Activated CD4-positive, alpha-beta T cell treated with anti-CD3 and anti-CD28 coated beads, Interleukin-2, Interleukin-4, amounts not matched to agents 100 ng/mL and 50 ng/mL, durations not matched to agents 16 hours and 8 hours (primary cell): Measurements from ENCODE around the gene RSPH1.

Experiments
- DNase-seq: peaks from one replicate; pipeline ENCODE4 v3.0.0-alpha.2; 2020; ENCODE audit warnings: low spot score

Gene RSPH1

DNA sequence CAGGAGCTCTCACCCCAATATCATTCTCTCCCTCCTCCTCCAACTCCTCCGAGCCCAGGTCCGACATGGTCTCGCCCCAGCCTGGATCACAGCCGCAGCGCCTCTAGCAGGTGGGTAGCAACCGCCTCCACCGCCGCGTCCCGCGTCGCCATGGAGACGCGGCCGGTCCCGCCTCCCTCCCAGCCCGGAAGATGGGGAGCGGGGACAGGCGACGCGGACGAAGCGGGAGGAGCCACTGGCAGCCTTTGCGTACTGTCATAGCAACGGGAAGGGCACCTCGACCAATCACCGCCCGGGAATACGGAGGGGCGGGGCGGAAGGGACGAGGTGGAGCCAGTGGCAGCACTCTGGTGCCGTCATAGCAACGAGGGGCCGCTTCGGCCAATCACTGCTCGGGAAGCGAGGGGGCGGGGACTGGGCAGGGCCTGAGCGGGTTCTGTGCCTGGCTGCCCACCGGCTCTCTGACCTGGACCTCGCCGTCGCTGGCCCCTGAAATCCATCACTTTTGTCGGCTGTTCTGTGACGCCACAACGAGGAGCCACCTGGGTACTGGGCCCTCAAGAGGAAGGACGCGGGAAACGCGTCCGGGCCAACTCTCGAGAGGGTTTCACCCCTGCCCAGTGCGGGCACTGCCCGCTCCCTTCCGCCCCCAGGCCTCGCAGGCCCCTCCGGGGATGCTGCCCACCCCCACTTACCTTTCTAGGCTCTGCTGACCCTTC is at the start of gene RSPH1:
RSPH1 (minus strand) TSS at position 105 of the 719 bp plus-strand sequence; CDS start at position 67, 38 bp downstream.
- peak; percentile 99 for DNase-seq

- no peak for DNase-seq
Measured at GRCh38 chr21:42545745-42546144, 49.7 kb upstream of the RSPH1 start.

- no peak for DNase-seq
Measured at GRCh38 chr21:42545317-42545716, 49.3 kb upstream of the RSPH1 start.

- DNase-seq, result no peak
Measured at GRCh38 chr21:42544544-42544943, 48.5 kb upstream of the RSPH1 start.

DNA sequence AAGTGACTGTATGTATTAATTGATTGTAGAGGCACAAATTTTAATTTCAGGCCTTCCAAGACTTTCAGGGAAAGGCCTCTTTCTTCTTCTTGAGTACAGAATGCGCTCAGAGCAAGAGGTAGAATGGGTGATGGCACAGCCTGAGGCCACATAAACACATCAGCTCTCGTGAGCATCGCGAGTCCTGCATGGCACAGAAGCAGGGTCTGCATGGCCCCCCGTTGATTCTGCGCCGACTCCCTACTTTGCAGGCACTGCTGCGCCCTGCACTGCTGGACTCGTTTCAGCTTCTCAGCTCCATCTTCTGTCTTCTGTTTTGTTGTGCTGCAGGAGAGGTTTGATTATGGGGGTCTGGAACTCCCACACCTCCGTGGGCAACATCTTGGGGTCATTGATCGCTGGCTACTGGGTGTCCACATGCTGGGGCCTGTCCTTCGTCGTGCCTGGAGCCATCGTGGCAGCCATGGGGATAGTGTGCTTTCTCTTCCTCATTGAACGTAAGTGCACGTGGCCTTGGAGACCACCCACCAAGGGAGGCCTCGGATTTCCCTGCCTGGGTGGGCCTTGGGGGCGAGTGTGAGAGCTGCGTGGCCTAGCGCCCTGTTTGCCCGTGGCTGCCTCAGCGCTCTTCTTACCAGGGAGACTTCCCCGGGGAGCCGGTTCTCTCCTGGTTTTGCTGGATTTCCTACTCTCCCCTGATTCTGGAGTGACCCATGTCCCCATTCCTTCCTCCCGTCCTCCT is 47.3 kb upstream of the RSPH1 start:
- no peak for DNase-seq

- no peak for DNase-seq
Measured at GRCh38 chr21:42542596-42542995, 46.6 kb upstream of the RSPH1 start.

GRCh38 chr21:42542196-42542595 is 46.2 kb upstream of the RSPH1 start:
- no peak for DNase-seq

- DNase-seq, result no peak
Measured at GRCh38 chr21:42541618-42542017, 45.6 kb upstream of the RSPH1 start.

DNA sequence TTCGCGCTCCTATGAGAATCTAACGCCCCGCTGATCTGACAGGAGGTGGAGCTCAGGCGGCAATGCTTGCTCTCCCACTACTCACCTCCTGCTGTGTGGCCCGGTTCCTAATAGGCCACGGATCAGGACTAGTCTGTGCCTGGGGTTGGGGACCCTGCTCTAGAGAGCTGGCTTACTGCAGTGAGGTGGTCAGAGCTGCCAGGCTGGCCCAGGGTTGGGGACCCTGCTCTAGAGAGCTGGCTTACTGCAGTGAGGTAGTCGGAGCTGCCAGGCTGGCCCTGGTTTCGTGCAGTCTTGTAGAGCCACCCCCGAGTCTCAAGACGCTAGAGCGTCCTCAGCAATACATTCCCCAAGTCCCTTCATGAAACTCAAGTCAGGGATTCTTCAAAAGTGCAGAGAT is 45.1 kb upstream of the RSPH1 start:
- no peak for DNase-seq

DNA sequence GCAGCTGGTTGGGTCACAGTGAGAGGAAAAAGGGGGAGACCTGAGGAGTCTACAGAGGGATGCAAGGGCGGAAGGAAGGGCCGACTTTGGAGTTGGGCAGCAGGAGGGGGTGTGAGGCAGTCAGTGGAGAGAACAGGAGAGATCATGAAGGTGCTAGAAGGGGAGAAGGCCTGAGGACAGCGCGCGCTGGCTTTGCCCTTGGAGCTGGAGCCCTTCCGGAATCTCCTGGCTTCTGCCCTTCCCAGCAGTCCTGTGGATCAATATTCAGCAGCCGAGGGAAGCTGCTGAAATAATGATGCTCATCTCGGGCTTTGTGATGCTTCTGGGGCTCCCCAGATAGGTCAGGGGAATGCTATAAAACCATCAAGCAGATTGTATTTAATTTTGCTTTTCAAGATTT is 44.4 kb upstream of the RSPH1 start:
- no peak for DNase-seq

- no peak for DNase-seq
Measured at GRCh38 chr21:42539931-42540343, 43.9 kb upstream of the RSPH1 start.

GRCh38 chr21:42539342-42539741 is 43.3 kb upstream of the RSPH1 start:
- DNase-seq, result no peak

DNA sequence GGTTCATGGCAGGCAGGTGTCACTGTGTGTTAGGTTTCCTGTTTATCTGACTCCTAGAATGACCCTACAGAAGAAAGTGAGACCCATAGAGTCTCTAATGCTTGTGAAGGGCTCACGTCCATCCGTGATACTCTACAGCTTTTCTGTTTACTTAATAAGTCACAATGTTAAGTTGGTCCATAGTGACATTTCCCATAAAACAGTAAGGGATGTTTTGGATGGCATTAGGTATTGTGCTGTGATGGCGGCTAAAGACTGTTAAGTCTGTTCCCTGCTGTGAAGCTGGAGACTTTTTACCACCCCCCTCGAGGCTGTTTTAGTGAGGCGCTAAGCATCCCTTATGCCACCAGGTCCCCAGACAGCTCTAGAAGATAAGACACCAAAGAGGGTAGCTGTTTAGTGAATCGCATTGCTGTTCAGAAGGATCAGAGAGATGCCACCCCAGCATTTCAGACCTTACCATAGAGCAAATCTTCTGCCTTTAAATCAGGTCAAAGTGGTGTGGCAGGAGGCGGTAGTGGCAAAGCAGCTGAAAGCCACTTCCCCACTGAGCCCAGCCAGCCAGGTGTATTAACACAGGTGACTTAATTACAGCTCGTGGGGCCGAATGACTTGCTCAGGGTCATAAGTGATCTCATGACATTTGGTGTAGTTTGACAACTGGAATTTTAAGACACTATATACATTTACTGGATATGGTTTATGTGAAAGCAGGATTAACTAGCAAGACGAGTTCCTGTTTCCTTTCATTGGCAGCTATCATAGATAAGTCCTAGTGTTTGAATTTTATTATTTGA is 42.7 kb upstream of the RSPH1 start:
- DNase-seq, result no peak

GRCh38 chr21:42537106-42537742 is 41.2 kb upstream of the RSPH1 start:
- DNase-seq, result no peak

GRCh38 chr21:42536601-42537000 is 40.6 kb upstream of the RSPH1 start:
- DNase-seq, result no peak

DNA sequence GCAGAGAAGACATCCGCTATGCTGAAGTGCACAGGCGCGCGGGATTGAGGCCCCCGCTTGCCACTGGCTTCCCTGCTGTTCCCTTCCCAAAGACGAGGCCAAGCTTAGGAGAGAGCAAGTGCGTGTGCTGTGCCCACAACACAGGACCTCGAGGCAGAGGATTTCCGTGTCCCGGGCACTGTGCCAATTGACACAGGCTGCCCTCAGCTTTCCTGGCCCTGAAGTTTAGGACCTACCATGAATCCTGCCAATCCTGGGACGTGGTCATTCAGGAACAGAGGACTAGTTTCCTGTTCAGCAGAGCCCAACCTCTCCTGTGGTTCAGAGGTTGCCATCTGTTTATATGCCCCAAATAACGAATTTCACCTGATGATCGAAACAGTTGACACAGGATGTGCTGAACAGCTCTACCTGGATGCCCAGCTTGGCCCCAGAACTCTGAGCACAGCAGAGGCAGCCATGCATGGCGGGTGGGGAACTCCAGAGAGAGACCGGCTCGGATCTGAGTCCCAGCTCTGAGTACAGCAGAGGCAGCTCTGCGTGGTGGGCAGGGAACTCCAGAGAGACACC is 39.7 kb upstream of the RSPH1 start:
- no peak for DNase-seq

DNA sequence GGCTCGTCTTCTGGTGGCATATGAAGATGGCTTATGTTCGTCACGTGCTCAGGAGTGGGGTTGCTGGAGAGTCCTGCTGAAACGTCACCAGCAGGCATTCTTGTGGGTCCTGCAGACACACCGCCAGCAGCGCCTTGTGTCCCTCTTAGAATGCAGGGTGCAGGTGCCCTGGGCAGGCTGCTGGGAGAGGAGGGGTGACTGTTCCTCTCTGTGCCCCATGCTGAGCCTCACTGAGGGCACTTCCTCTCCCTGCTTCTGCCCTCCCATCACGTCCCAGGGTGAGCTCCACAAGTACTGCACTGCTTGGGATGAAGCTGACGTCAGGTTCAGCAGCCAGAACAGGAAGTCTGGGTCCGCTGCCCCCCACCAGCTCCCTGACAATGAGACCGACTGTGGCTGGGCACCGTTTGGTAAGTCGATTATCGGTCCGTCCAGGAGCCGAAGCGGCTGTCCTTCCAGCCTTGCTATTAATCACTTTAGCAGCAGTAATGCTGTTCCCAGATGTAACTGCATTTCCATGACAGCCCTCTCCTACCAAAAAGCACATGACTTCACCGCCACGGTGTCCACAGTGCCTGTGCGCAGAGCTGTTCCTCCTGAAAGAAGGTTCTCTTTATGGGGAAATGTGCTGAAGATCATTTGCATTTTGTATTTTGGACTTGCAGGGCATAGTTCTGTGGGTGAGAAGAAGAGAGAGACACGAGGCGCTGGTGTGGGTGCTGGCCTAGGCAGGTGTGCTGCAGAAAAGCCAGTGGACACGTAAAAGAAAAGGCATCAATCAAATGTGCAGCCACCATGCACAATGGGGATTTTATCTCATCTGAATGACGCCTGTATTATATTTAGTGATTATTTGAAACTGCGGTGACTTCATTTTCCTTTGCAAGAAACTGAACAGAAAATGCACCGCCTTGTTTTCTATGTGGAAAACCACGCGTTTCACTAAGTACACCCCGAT is 38.7 kb upstream of the RSPH1 start:
- no peak for DNase-seq

GRCh38 chr21:42533963-42534355 is 37.9 kb upstream of the RSPH1 start:
- no peak for DNase-seq

GRCh38 chr21:42533306-42533962 is 37.4 kb upstream of the RSPH1 start:
- no peak for DNase-seq

- DNase-seq, result no peak
Measured at GRCh38 chr21:42532466-42533181, 36.6 kb upstream of the RSPH1 start.
